ENCODE measurements around the gene HEATR1.

Gene HEATR1

GRCh38 chr1:236541710-236542109 lies 62.6 kb downstream of the HEATR1 start:
- TF ChIP-seq ZNF274 (IDR thresholded peaks at IDR 0.05; ENCODE audit: low read depth, low read length): no peak
- H3K4me3 ChIP-seq (ENCODE audit: low read length): no peak overlapping the region

GRCh38 chr1:236540813-236541465 lies 63.4 kb downstream of the HEATR1 start:
- no peak for TF ChIP-seq ZNF274 (IDR thresholded peaks at IDR 0.05; ENCODE audit: low read depth, low read length)
- H3K4me3 ChIP-seq (ENCODE audit: low read length): no peak overlapping the region

- TF ChIP-seq ZNF274 (IDR thresholded peaks at IDR 0.05; ENCODE audit: low read depth, low read length): no peak
- H3K4me3 ChIP-seq (ENCODE audit: low read length): no peak overlapping the region
Observed at GRCh38 chr1:236536540-236536939, 67.8 kb downstream of the HEATR1 start.

GRCh38 chr1:236535662-236536161 lies 68.6 kb downstream of the HEATR1 start:
- no peak for TF ChIP-seq ZNF274 (IDR thresholded peaks at IDR 0.05; ENCODE audit: low read depth, low read length)
- no peak overlapping the region for H3K4me3 ChIP-seq (ENCODE audit: low read length)

- no peak for TF ChIP-seq ZNF274 (IDR thresholded peaks at IDR 0.05; ENCODE audit: low read depth, low read length)
- H3K4me3 ChIP-seq (ENCODE audit: low read length): no peak overlapping the region
Observed at GRCh38 chr1:236535190-236535589, 69.1 kb downstream of the HEATR1 start.

- H3K4me3 ChIP-seq (ENCODE audit: low read length): no peak overlapping the region
- TF ChIP-seq ZNF274 (IDR thresholded peaks at IDR 0.05; ENCODE audit: low read depth, low read length): no peak
Observed at GRCh38 chr1:236534151-236534651, 70.1 kb downstream of the HEATR1 start.

GRCh38 chr1:236532850-236533249 lies 71.5 kb downstream of the HEATR1 start:
- H3K4me3 ChIP-seq (ENCODE audit: low read length): no peak overlapping the region
- no peak for TF ChIP-seq ZNF274 (IDR thresholded peaks at IDR 0.05; ENCODE audit: low read depth, low read length)

- H3K4me3 ChIP-seq (ENCODE audit: low read length): no peak overlapping the region
- no peak for TF ChIP-seq ZNF274 (IDR thresholded peaks at IDR 0.05; ENCODE audit: low read depth, low read length)
Observed at GRCh38 chr1:236530959-236531358, 73.4 kb downstream of the HEATR1 start.

- no peak for TF ChIP-seq ZNF274 (IDR thresholded peaks at IDR 0.05; ENCODE audit: low read depth, low read length)
Observed at GRCh38 chr1:236530286-236530685, 74.0 kb downstream of the HEATR1 start.

GRCh38 chr1:236526079-236526478 lies 78.2 kb downstream of the HEATR1 start:
- no peak for TF ChIP-seq ZNF274 (IDR thresholded peaks at IDR 0.05; ENCODE audit: low read depth, low read length)
- H3K4me3 ChIP-seq (ENCODE audit: low read length): no peak overlapping the region

More at GRCh38 chr1:236530286-236530685, 74.0 kb downstream of the HEATR1 start:
- H3K4me3 ChIP-seq (ENCODE audit: low read length): no peak overlapping the region

- no peak for TF ChIP-seq ZNF274 (IDR thresholded peaks at IDR 0.05; ENCODE audit: low read depth, low read length)
- H3K4me3 ChIP-seq (ENCODE audit: low read length): peak overlapping the region; percentile 74
Observed at GRCh38 chr1:236524895-236525184, 79.5 kb downstream of the HEATR1 start.

GRCh38 chr1:236524142-236524894 lies 80.0 kb downstream of the HEATR1 start:
- TF ChIP-seq ZNF274 (IDR thresholded peaks at IDR 0.05; ENCODE audit: low read depth, low read length): no peak
- H3K4me3 ChIP-seq (ENCODE audit: low read length): peak overlapping the region; percentile 74

GRCh38 chr1:236523704-236524141 lies 80.6 kb downstream of the HEATR1 start, which contains the start of gene LGALS8:
Gene LGALS8, plus strand, starts transcription at chr1:236523982. Its CDS starts 2,089 bp downstream, at chr1:236526071.
- peak within 1 kb of the TSS; percentile 74 for H3K4me3 ChIP-seq (ENCODE audit: low read length)
- no peak for TF ChIP-seq ZNF274 (IDR thresholded peaks at IDR 0.05; ENCODE audit: low read depth, low read length)

GRCh38 chr1:236522937-236523703 lies 81.2 kb downstream of the HEATR1 start:
- no peak for TF ChIP-seq ZNF274 (IDR thresholded peaks at IDR 0.05; ENCODE audit: low read depth, low read length)
- H3K4me3 ChIP-seq (ENCODE audit: low read length): peak overlapping the region; percentile 74; the same call in 1 of the 2 replicates

All from GM08714 (cell line).